SJCRH30 (cell line): ENCODE results near the gene CD59. TPM values are rescaled to one million over a fixed set of nuclear protein-coding genes. Genes with fewer than 3 reads are reported as not detected.
"Not testable (repeated sequence)": the region's sequence is repeated elsewhere in the genome, so short reads cannot be mapped to it uniquely, and the experiment has no call there.

ENCODE experiments used
- DNase-seq, 2 experiments: peaks; one replicate each; pipeline ENCODE4 v3.0.0-alpha.2; 2015 to 2020
- H3K27ac ChIP-seq: fragments of 250-450 bp; sonication (Bioruptor Pico); 2 replicates; pipeline ENCODE4 v1.5.1; 2020; ENCODE audit warnings: mild to moderate bottlenecking, moderate library complexity
- H3K27me3 ChIP-seq: fragments of 250-450 bp; sonication (Bioruptor Pico); 2 replicates; pipeline ENCODE4 v1.5.1; 2020; ENCODE audit warnings: mild to moderate bottlenecking, moderate library complexity
- H3K36me3 ChIP-seq: fragments of 250-450 bp; sonication (Bioruptor Pico); 2 replicates; pipeline ENCODE4 v1.5.1; 2020; ENCODE audit warnings: mild to moderate bottlenecking, moderate library complexity
- H3K4me1 ChIP-seq: fragments of 250-450 bp; sonication (Bioruptor Pico); 2 replicates; pipeline ENCODE4 v1.5.1; 2020; ENCODE audit warnings: mild to moderate bottlenecking, moderate library complexity
- H3K4me3 ChIP-seq: fragments of 250-450 bp; sonication (Bioruptor Pico); 2 replicates; pipeline ENCODE4 v1.5.1; 2020; ENCODE audit warnings: mild to moderate bottlenecking, moderate library complexity
- H3K9me3 ChIP-seq: fragments of 250-450 bp; sonication (Bioruptor Pico); replicated peaks from 2 replicates; pipeline ENCODE4 v1.5.1; 2020; ENCODE audit warnings: mild to moderate bottlenecking, moderate library complexity
- total RNA-seq: library from RNA; depleted of rRNA; stranded (reverse); fragments of >200 nt; shearing (Covaris generic); gene quantifications from 2 replicates; pipeline ENCODE4 v1.2.3, GENCODE V29; 2014

Gene CD59
- total RNA-seq, 1 experiment from 2014 or later, result 97.3 TPM

- no peak overlapping the region for H3K27ac ChIP-seq
- no peaks in the 10 kb centered on the region for H3K9me3 ChIP-seq
- no peaks in the 10 kb centered on the region for H3K27me3 ChIP-seq
- peak; percentile 65 to 86 for DNase-seq
- H3K4me1 ChIP-seq, result peaks cover 25% of the 10 kb centered on the region
- H3K4me3 ChIP-seq, result no peak overlapping the region
- H3K36me3 ChIP-seq, result no peaks in the 10 kb centered on the region
Observed at GRCh38 chr11:33687733-33688479, 48.3 kb downstream of the CD59 start.

- Histone ChIP-seq H3K4me1 (peaks cover 8% of the 10 kb centered on the region; the same call in 1 of the 2 replicates), H3K9me3 (no peaks in the 10 kb centered on the region), H3K36me3 (no peaks in the 10 kb centered on the region), H3K4me3 (no peak overlapping the region), H3K27ac (no peak overlapping the region), H3K27me3 (no peaks in the 10 kb centered on the region)
- no peak for DNase-seq
Observed at GRCh38 chr11:33685082-33685481, 51.1 kb downstream of the CD59 start.

GRCh38 chr11:33684003-33684706 is 52.1 kb downstream of the CD59 start:
- Histone ChIP-seq H3K27me3 (no peaks in the 10 kb centered on the region), H3K4me1 (peaks cover 6% of the 10 kb centered on the region; the same call in 1 of the 2 replicates)
- no peak for DNase-seq

GRCh38 chr11:33682446-33682845 is 53.8 kb downstream of the CD59 start:
- Histone ChIP-seq H3K36me3 (no peaks in the 10 kb centered on the region), H3K4me1 (peaks cover 6% of the 10 kb centered on the region; the same call in 1 of the 2 replicates), H3K27ac (no peak overlapping the region), H3K27me3 (no peaks in the 10 kb centered on the region), H3K4me3 (no peak overlapping the region), H3K9me3 (no peaks in the 10 kb centered on the region)
- peak in 1 of 2 experiments; percentile 43 for DNase-seq

More at GRCh38 chr11:33684003-33684706, 52.1 kb downstream of the CD59 start:
- Histone ChIP-seq H3K4me3 (no peak overlapping the region), H3K9me3 (no peaks in the 10 kb centered on the region), H3K36me3 (no peaks in the 10 kb centered on the region), H3K27ac (no peak overlapping the region)

GRCh38 chr11:33682019-33682418 is 54.2 kb downstream of the CD59 start:
- H3K27me3 ChIP-seq, result no peaks in the 10 kb centered on the region
- no peaks in the 10 kb centered on the region for H3K9me3 ChIP-seq
- DNase-seq, result no peak
- no peaks in the 10 kb centered on the region for H3K36me3 ChIP-seq
- H3K4me3 ChIP-seq, result no peak overlapping the region
- peaks cover 6% of the 10 kb centered on the region; the same call in 1 of the 2 replicates for H3K4me1 ChIP-seq
- H3K27ac ChIP-seq, result no peak overlapping the region

- not testable (repeated sequence) for H3K4me3 ChIP-seq, H3K27ac ChIP-seq, DNase-seq, H3K27me3 ChIP-seq, H3K4me1 ChIP-seq, H3K36me3 ChIP-seq, H3K9me3 ChIP-seq
Observed at GRCh38 chr11:33678616-33679015, 57.6 kb downstream of the CD59 start.

- no peak for DNase-seq
- H3K36me3 ChIP-seq, result no peaks in the 10 kb centered on the region
- H3K9me3 ChIP-seq, result no peaks in the 10 kb centered on the region
- H3K4me3 ChIP-seq, result no peak overlapping the region
- peaks cover 20% of the 10 kb centered on the region for H3K4me1 ChIP-seq
- H3K27ac ChIP-seq, result no peak overlapping the region; the same call in 1 of the 2 replicates
- no peaks in the 10 kb centered on the region for H3K27me3 ChIP-seq
Observed at GRCh38 chr11:33674035-33674814, 62.0 kb downstream of the CD59 start.

GRCh38 chr11:33672273-33672672 is 64.0 kb downstream of the CD59 start:
- Histone ChIP-seq H3K27me3 (no peaks in the 10 kb centered on the region), H3K9me3 (no peaks in the 10 kb centered on the region), H3K36me3 (no peaks in the 10 kb centered on the region), H3K27ac (no peak overlapping the region), H3K4me1 (peaks cover 37% of the 10 kb centered on the region), H3K4me3 (no peak overlapping the region)
- no peak for DNase-seq

- Histone ChIP-seq H3K4me1 (peaks cover 37% of the 10 kb centered on the region), H3K4me3 (no peak overlapping the region), H3K9me3 (no peaks in the 10 kb centered on the region), H3K27ac (0 out of 2 replicates have a peak overlapping the region, but pooled peaks have one; percentile 6), H3K36me3 (no peaks in the 10 kb centered on the region), H3K27me3 (no peaks in the 10 kb centered on the region)
- no peak for DNase-seq
Observed at GRCh38 chr11:33670250-33671011, 65.8 kb downstream of the CD59 start.

GRCh38 chr11:33669598-33670249 is 66.5 kb downstream of the CD59 start:
- H3K27ac ChIP-seq, result peak overlapping the region; percentile 91; the same call in 1 of the 2 replicates
- no peak for DNase-seq
- peaks cover 37% of the 10 kb centered on the region for H3K4me1 ChIP-seq
- no peak overlapping the region for H3K4me3 ChIP-seq
- H3K27me3 ChIP-seq, result no peaks in the 10 kb centered on the region
- no peaks in the 10 kb centered on the region for H3K36me3 ChIP-seq
- H3K9me3 ChIP-seq, result no peaks in the 10 kb centered on the region

- H3K27me3 ChIP-seq, result no peaks in the 10 kb centered on the region
- no peaks in the 10 kb centered on the region for H3K9me3 ChIP-seq
- no peaks in the 10 kb centered on the region for H3K36me3 ChIP-seq
- H3K4me3 ChIP-seq, result no peak overlapping the region
- H3K4me1 ChIP-seq, result peaks cover 37% of the 10 kb centered on the region
- no peak for DNase-seq
- H3K27ac ChIP-seq, result peak overlapping the region; percentile 91
Observed at GRCh38 chr11:33668951-33669596, 67.1 kb downstream of the CD59 start.

GRCh38 chr11:33668468-33668825 is 67.8 kb downstream of the CD59 start:
- no peaks in the 10 kb centered on the region for H3K9me3 ChIP-seq
- no peaks in the 10 kb centered on the region for H3K36me3 ChIP-seq
- peak overlapping the region; percentile 91 for H3K27ac ChIP-seq
- H3K27me3 ChIP-seq, result no peaks in the 10 kb centered on the region
- DNase-seq, result peak; percentile 77 to 90
- no peak overlapping the region for H3K4me3 ChIP-seq
- H3K4me1 ChIP-seq, result peaks cover 37% of the 10 kb centered on the region

GRCh38 chr11:33667819-33668467 is 68.3 kb downstream of the CD59 start:
- H3K36me3 ChIP-seq, result no peaks in the 10 kb centered on the region
- H3K9me3 ChIP-seq, result no peaks in the 10 kb centered on the region
- peak overlapping the region; percentile 91 for H3K27ac ChIP-seq
- no peak overlapping the region for H3K4me3 ChIP-seq
- no peak for DNase-seq
- no peaks in the 10 kb centered on the region for H3K27me3 ChIP-seq
- peaks cover 37% of the 10 kb centered on the region for H3K4me1 ChIP-seq
